Measurements from ENCODE around the gene DOK1.
"Not testable (repeated sequence)": the region's sequence is repeated elsewhere in the genome, so short reads cannot be mapped to it uniquely, and the experiment has no call there.

Gene DOK1

DNA sequence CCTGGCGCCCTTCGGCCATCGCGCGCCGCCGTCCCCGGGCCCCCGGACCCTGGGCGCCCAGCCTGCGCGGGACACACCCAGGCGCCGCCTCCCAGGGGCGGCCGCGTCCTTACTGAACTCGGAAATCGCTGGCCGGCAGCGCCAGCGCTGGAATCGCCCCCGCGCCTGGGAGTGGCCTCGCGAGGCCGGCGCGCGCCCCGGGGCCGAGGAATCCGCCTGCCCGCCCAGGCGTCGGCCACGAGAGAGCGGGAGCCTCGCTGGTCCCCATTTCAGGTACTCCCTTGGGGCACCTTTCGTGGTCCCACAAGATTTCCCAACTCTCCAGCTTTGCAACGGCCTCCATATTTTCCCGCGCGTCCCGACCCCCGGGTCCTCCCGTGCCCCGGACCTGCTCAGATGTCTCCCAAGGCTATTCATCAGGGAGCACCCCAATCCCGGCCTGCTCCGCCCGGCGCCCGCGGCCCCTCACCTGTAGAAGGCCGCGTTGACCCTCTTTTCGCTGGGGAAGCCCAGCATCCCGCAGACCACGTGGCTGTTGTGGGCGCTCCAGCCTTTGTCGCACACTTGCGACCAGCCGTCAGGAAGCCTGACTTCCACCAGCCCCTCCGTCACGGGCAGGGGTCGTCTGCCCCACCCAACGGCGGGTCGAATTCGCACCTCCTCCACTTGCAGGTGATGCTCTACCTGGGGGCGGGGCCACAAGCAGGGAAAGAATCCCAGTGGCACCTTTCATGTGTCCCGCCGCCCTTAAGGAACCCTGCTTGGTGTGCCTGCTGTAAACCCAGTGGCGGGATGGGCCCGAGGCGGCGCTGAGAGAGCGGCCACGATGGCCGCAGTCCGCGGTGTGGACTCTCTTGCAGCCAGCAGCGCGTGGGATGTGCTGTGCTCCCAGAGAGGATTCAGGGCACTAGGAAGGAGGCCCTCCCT lies 5.4 kb upstream of the DOK1 start:
- peak; percentile 50 for DNase-seq

DNA sequence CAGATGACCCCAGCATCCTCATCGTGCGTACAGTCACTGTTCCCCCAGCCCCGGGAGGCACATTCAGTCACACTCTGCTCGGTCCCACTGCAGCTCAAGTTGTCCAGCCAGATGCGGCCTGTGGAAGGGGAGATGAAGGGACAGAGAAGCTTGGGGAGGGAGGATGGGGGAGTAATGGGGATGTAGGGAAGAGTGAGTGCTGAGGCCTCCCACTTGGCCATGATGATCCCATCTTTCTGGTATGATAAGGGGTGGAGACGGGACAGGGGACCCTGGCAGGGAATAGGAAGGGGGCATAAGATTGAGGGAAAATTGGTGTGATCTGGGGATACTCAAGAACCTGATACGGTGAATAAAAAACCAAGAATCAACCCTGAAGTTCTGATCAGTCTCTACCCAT lies 4.3 kb upstream of the DOK1 start:
- no peak for DNase-seq

DNA sequence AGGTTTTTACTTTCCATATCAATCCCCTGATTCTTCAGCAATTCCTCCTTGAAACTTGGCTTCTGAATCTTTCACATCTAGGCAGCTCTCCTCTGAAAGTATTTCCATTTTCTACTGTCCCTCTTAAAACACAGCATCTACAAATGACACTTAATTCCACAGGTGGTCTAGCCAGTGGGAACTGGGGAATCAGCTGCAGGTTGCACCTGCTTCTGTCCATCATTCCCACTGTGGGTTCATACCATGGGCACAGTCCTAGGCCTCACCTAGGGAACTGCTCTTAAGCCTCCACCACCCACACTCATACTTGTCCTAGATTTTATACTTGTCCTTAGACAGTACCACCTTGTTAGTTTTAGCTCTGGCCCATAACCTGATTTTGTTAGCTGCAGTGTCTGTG lies 3.0 kb upstream of the DOK1 start:
- no peak for DNase-seq

DNA sequence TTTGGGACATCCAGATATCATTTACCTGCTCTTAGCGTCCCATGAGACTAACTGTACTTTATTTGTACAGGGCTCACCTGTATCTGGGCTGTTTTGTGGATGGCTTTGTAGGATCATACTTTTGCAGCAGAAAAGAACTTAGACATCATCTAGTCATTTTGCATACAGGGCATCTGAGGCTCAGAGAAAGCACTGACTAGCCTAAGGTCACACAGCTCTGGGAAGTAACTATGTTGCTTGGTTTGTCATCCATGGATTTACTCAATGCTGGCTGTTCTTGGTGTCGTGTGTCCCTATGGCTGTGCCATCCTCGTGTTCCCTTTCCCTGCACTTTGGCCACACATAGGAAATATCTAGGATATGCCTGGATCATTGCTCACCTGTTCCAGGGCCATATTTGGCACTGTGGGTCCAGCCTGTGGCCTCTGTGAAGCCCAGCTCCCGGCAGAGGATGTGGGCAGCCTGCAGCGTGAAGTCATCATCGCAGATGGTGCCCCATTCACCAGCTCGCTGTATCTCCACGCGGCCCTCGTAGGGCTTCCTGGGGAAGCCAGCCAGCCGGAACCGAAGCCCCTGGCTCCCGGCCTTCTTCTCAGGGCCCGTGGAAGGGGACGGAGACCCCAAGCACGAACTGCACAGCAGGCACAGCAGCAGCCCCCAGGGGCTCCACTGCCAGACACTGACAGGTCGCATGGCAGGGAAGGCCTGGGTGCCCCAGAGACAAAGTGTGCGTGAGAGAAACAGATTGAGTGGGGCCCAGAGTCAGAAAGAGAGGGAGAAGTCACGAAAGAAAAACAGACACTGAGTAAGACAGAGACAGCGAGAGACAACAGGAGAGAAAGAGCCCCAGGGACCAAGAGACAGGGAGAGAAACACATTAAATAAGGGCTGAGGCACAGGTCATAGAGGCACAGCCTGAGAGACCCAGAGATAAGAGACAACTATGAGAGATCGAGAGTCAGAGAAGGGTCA lies 2.3 kb upstream of the DOK1 start:
- DNase-seq: no peak

DNA sequence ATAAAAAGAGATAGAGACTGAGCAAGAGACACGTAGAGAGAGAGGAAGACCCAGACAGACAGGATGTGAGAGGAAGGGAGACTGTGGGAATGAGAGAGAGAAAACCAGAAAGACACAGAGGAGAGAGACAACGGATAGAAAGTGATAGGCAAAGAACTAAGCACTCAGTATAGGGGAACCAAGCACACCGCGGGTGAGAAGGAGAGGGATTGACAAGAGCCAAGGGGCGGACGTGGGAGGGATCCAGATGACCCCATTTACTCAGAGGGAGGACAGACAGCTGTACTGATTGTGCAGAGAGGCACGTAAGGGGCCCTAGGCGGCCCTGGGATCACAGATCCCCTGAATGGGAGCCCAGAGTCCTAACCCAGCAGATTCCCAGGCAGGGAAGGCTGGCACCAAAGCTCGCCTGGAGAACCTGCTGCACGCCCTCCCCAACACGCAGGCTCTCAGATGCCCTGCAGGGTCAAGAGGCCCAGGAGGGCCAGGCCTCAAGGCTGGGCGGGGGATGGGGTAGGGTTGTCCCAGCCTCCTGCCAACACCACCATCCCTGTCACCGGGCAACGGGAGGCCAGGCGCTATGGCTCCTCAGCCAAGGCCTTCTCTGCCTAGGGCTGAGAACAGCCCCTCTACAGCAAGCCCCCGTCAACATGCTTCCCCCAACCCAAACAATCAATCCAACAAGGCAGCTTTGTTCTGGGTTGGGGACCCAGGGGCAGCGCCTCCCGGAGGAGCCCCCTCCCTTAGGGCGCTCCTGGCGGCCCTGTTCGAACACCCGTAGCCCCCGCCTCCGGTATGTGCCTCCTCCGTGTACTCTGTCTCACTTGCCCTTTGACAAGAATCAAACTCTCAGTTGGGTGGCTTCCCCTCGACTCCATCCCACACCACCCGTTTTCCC lies 1.4 kb upstream of the DOK1 start:
- no peak for DNase-seq

DNA sequence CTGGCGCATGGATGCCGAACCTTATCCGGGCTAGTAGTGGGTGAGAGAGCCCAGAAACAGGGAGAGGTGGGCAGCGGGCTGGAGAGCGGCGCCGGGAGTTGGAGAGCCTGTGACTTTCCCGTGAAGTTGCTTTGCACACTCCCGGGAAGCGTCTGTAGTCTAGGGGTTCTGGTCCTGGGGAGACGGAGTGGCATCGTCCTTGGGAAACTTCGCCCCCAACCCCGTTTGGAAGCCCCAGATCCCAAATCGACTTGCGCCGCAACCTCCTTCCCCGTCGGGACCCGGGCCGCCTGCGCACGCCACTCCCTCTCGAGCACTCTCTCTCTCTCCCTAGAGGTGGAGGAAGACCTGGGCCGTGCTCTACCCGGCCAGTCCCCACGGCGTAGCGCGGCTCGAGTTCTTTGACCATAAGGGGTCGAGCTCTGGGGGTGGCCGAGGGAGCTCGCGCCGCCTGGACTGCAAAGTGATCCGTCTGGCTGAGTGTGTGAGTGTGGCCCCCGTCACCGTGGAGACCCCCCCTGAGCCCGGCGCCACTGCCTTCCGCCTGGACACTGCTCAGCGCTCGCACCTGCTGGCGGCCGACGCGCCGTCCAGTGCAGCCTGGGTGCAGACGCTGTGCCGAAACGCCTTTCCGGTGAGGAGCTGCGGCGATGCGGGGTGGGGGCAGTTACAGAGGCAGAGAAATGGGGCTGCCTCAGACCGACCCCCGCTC lies 456 bp downstream of the DOK1 start:
- no peak for DNase-seq

DNA sequence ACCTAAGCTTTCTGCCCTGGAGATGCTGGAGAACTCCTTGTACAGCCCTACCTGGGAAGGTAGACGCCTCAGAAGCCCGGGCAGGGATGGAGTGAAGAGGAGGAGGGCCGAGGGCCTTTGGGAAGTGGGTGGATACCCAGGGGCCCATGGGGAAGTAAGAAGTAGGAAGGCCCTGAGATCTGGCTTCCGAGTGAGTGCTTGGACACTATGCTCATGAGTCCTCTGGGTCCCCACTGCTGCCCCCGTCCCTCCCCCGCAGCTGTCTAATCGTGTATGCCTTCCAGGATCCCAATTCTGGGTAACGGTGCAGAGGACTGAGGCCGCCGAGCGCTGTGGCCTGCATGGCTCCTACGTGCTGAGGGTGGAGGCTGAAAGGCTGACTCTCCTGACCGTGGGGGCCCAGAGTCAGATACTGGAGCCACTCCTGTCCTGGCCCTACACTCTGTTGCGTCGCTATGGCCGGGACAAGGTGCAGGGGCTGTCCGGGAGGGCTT lies 1.1 kb downstream of the DOK1 start:
- no peak for DNase-seq

DNA sequence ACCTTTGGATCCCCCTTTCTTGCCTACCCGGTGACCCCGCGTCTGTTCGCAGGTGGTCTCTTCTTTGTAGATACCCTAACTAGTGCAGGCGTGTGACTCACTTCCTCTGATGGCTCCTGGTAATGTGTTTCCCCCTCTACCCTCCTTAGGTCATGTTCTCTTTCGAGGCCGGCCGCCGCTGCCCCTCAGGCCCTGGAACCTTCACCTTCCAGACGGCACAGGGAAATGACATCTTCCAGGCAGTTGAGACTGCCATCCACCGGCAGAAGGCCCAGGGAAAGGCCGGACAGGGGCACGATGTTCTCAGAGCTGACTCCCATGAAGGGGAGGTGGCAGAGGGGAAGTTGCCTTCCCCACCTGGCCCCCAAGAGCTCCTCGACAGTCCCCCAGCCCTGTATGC lies 1.6 kb downstream of the DOK1 start:
- DNase-seq: no peak

DNA sequence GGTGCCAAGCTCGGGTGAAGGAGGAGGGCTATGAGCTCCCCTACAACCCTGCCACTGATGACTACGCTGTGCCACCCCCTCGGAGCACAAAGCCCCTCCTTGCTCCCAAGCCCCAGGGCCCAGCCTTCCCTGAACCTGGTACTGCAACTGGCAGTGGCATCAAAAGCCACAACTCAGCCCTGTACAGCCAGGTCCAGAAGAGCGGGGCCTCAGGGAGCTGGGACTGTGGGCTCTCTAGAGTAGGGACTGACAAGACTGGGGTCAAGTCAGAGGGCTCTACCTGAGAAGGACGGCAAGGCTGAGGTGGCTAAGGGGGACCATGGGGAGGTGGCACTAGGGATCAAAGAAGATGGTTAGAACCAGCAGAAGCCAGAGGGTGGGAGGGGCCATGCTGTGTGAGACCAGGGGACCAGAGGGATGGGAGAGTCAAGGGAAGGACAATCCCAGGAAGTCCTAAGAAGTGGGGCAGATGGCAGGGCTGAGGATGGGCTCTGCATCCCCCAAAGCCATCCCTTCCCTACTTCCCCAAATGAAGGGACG lies 2.4 kb downstream of the DOK1 start:
- no peak for DNase-seq

DNA sequence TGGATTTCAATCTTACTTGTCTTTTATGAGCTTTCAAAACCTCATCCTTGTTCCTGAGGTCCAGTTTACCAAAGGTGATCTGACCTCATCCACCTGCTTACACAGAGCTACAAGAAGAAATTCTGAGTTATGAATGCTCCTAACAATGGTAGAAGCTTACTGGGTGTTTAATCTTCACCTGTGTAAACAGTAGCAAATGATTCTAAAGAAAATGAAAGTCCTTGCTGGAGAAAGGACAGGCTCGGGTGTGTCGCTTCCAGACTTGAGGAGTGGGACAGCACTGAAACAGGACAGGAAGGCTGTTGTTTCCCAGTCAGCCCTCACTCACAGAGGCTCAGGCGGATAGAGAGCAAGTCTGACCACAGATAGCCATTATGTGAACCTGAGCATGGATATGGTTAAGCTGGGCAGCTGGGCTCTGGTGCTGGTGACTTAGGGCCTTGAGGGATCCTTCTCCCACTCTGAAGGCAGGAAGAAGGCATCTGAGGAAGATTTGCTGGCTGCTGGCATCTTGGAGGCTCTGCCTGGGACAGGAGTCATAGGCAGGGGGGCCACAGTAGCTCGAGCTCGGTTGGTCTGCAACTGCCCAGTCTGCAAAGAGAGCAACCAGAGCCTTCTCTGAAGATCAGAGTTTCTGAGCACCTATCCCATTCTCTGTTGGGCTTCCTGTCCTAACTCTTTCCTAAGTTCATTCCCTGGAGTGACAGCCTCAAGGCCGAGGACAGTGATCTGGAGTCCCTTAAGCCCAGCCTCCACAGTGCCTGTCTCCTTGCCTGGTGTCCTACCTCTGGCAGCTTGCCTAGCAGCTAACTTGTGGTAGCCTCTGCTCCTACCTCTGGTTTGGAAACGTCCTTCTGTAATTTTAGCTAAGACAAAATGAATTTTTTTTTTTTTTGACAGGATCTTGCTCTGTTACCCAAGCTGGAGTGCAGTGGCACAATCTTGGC lies 4.0 kb downstream of the DOK1 start:
- no peak for DNase-seq

DNA sequence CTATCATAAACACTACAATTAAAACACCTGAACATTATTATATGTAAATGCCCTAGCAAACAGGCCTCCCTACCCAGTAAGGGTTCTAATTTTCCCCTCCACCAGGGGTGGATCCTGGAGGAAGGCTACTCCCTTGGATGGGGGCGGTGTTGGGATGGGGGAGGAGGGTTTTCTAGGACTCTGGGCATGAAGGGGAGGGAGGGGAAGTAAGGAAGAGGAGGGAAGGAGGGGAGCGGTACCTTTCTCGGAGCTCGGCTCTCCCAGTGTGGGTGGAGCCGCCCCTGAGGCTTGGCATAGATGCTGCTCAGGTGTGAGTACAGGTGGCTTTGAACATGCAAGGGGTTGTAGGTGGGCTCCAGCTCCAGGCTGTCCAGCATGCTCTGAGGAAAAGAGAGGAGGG lies 5.4 kb downstream of the DOK1 start:
- DNase-seq: no peak

DNA sequence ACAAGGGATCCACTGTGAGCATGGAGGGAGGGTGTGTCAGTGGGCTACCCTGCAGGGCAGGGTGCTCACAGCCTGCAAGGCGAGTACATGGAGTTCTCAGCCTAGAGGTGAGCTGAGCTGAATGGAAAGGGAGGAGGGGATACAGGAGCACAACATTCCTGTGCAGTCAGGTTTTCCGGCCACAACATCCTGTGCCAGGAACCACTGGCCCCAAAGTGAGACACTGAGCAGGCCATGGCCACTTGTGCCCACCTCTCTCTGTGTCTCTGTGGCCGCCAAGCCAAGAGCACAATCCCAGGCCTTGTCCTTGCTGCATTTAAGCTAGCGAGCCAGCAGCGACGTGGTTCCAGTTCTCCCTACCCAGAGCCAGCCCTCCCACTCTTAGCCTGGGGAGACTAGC lies 6.1 kb downstream of the DOK1 start:
- no peak for DNase-seq

DNA sequence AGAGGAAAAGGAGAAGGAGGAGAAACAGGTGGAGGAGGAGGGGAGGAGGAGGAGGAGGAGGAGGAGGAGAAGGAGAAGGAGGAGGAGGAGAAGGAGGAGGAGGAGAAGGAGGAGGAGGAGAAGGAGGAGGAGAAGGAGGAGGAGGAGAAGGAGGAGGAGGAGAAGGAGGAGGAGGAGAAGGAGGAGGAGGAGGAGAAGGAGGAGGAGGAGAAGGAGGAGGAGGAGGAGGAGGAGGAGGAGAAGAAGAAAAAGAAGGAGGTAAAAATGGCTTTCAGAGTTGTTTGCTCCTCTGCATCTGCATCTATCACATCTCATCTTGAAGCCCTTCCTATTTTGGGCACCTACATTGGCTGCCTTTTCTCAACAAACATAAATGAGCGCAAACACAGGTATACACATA lies 6.5 kb downstream of the DOK1 start:
- not testable (repeated sequence) for DNase-seq

DNA sequence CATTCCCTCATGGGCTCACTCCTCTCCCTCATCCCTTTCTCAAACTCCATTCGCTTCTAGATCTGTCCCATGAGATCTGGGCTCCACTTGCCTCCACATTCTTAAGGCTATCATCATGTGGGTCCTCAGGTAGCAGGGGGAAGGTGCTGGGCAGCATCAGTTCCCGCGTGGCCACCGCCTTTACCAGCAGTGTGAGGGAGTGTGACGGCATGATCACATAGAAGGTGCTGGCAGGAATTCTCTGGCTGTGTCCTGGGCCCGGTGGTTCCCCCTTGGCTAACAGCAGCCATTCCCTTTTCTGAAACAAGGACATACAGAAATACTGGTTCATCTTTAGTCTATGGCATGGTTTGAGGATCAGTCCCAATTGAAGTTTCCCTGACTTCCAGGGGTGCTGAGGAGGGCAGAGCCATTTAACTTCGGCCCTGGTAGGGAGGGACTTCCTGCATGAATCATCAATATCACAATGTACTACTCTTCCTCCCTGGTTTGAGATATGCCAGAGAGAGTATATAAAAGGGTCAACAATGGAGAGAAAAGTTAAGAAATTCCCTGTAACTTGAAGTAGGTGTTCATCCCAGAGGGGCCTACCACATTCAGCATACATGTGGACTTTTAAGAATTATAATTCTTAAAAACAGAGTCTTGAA lies 7.7 kb downstream of the DOK1 start:
- no peak for DNase-seq

DNA sequence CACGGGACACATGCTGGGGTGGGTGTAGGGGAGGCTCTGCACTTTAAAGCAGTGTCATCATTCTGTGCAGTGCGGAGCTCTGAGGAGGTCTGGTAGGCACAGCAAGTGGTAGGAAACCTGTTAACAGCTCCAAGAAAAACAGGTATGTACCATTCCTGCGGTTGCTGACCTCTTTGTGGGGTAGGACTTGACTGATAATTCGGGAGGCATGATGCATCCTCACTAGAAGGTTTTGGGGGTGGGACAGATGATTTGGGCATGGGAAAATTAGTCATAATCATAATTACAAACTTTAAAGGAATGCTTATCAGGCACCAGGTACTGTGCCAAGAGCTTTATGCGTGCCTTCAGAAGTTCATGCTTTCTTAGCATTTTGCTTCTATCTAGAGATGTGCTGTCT lies 9.7 kb downstream of the DOK1 start:
- peak; percentile 57 for DNase-seq

DNA sequence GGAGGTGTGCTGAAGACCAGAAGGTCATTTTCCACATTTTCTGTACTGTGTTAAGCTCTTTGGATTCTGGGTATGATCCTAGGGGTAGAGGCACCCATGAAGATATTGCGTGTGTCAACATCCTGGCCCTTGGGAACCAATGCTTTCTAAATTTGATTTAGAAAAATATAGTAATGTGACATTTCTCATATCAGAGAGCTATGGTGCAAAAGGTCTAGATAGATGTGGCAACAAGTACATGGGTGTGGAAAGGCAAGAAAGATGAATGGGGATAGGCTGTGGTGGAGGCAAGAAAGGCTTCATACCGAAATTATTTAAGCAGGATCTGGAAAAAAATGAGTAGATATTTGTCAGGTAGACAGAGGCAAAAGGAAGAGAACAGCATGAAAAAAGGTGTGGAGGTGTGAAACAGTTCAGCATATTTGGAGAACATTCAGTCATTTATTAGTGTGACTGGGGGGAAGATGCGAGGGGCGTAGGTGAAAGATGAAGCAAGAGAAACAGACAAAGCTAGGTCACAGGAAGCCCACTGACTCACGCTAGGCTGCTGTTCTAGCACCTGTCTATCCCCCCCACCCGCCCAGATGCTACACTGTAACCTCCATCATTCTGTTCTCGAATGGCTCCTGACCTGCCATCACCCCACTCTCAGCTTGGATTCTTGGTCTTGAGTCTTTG lies 11.7 kb downstream of the DOK1 start:
- DNase-seq: no peak

DNA sequence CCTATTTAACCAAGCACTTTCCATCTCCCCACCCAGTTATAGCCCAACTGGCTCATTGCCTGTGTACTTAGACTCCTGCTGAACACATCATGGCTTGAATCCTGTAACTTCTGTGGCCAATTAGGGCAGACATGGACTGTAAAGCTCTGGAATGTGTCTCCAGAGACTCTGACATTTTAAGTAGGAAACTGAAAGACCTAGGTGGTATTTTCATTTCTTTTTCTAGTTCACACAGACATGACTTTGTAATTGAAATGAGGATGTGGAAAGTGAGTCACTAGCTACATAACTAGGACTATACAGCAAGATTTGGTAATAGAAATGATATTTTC lies 12.2 kb downstream of the DOK1 start:
- DNase-seq: peak; percentile 98

DNA sequence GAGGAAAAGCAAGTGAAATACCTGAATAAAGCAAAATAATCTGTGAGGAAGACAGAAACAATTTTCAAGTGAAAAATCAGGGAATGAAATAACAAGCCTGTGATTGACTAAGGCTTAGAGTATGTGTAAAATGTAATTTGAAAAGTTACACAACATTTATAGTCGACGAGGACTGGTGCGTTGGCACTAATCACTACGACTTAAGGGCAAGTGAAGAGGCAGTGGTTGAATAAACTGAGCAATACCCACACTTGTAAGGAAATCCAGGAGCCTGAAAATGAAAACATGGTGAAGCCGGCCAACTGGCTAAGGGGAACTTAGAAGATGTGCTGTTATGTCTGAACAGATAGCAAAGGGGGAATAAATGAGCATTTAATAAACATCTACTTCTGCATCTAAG lies 13.4 kb downstream of the DOK1 start:
- peak; percentile 86 for DNase-seq

DNA sequence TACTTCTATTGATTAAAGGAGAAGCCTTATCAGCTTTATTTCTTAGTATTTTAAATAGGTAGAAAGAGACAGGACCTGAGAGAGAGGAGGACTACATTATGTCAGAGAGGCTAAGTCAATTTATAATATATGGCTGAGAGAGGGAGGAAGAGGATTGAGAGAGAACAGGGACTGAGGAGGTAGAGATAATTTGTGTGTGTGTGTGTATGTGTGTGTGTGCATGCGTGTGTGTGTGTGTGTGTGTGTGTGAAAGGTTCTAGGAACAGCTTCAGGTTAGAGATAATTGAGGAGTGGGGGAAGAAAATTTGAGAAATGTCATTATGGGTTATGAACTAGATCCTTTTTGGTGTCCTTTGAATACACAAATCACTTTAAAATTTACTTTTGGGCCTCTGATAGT lies 15.2 kb downstream of the DOK1 start:
- DNase-seq: no peak
